HG03442 (cell line): ENCODE data around the gene MRPL36.

Experiments used
- ATAC-seq: cut with Tn5 transposase; IDR thresholded peaks from one replicate; pipeline ENCODE4 v1.9.1; 2021; ENCODE audit warnings: mild to moderate bottlenecking, moderate library complexity; ENCODE audit not compliant: unreplicated experiment

Gene MRPL36

GRCh38 chr5:1782385-1783215 lies 17.0 kb downstream of the MRPL36 start:
- ATAC-seq = peak; percentile 1

GRCh38 chr5:1781726-1782384 lies 17.8 kb downstream of the MRPL36 start:
- no peak for ATAC-seq

- ATAC-seq = no peak
These were observed 18.5 kb downstream of the MRPL36 start for GRCh38 chr5:1781107-1781506.

- no peak for ATAC-seq
These were observed 19.1 kb downstream of the MRPL36 start for GRCh38 chr5:1780614-1780930.

DNA sequence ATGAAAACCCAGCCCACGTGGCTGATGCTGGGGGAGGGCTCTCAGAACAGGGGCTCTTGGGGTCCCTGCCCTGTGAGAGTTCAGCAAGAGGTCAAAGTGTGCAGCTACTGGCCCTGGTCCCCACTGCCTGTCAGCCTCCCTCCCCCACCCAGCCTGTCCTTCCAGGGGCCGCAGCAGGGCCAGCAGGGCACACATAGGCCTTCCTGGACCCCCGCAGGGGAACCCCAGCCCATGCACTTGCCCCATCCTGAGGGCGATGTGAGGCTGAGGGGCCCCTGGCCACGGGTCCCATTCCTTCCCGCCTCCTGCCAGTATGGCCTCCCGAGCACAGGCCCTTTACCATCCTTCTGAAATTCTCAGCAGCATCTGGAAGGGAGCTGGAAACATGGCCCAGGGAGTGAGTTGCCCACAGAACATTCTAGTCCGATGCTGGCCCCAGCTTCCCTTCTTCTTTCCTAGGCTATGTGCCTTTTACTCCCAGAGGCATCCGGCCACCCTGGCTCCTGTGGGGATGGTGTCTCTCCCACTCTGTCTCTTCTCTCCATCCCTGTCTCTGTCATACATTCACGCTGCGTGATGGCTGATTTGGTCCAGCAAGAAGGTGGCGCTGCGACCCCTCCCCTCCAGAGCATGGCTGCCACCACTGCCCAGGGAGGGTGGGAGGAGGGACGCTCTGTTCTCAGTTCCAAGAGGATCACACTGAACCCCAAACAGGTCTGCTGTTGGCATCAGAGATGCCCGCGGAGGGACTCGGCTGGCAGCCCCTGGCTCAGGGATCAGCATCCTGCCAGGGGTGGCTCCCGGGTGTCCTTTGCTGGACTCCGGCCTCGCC lies 19.6 kb downstream of the MRPL36 start:
- no peak for ATAC-seq

DNA sequence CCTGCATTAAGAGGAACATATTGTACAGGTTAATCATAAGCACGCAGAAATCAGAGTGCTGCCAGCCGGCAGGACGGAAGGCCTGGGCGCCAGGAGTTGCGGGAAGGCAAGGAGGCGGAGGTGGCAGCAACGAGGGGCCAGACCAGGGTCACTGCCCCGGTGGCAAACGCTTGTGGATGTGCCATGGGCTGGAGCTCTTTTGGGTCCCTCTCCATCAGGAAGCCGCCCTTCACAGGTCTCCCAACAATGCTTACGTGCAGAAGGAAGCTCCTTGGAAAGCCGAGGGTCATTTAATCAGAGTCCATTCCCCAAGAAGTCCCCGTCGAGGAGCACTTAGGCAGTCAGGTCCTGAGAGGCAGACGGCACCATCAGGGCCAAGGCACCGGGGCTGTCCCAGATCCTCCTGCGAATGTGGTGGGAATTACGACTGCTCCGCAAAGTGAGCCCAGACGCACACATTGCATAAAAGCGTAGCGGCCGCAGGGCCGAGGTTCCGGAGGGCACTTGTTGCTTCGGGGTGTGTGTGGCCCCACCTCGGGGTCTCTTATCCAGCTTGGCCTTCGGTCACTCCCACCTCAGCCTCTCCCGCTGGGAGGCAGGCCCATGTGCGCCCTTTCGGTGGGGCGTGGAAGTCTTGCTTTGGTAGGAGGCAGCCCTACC lies 20.5 kb downstream of the MRPL36 start:
- no peak for ATAC-seq

GRCh38 chr5:1778138-1779020 lies 21.3 kb downstream of the MRPL36 start:
- ATAC-seq = no peak

GRCh38 chr5:1777281-1778137 lies 22.1 kb downstream of the MRPL36 start:
- no peak for ATAC-seq

GRCh38 chr5:1776831-1777230 lies 22.8 kb downstream of the MRPL36 start:
- no peak for ATAC-seq

DNA sequence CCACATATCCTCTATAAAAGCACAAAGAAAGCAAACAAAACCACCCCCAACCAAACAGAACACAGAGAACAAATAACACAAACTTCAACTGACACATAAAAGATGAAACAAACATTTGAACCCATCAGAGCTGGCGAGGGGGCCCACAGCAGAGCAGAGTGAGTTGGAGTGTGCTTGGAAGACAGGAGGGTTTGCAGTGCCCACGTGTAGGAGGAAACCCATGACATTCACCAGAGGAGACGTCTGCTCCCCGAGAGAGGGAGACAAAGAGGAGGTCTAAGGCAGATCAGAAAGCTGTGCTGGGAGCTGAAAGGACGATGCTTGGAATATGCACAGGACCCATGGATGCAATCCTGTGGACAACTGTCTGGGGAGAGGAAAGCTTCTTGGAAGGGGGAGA lies 27.0 kb downstream of the MRPL36 start:
- ATAC-seq = no peak

DNA sequence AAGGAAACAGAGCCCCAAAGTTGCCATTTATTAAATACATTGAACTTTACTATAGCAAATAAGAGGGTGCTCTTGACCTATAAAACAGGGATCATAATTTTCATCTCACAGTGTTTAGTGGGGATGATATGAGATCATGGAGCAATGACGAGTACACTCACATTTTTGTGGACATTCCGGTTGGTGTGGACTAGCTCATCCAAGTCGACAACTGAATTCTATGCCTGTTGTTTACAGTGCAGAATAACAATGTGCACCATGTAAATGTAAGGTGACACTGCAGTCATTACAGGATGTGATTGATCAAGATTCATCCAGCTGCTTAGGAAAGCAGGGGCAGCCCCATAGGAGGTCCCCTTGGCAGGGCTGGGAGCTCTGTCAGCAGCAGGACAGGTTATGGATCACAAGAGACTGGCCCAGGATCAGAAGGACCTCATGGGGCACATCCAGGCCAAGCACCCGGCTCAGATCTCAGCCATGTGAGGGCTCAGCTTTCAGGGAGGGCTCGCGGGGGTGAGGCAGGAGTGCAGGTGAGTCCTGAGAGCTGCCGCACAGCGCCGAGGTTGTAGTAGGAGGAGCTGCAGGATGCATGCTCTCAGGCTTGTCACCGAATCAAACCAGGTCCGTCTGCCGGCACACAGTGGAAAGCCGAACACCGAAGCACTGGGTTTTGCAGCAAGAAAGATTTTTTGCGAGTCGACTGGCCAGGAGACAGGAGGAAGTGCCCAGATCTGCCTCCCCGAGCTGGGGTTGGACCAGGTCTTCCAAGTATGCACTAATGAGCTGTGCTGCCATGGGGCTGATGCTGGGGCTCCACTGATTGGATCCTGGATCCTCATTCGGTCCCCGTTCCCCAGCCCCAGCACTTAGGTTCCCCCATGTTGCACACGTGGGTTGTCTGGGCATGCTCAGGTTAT lies 28.2 kb downstream of the MRPL36 start:
- ATAC-seq = no peak

DNA sequence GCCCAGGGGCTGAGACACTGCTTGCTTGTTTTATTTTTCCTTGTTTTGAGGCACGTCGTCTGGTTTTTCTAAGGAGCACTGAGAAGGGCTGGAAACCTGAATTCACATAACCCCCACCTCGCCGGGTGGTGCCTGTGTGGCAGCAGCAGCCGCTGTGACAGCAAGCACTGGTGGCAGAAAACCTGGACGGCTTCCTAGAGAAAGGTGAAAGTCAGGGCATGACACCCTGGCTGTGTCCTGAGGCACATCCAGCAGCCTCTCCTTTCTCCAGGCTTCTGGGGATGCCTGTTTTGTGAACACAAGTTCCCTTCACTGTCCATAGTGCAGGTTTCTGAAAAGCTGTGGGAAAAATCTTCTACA lies 29.2 kb downstream of the MRPL36 start:
- no peak for ATAC-seq

GRCh38 chr5:1769752-1770442 lies 29.7 kb downstream of the MRPL36 start:
- ATAC-seq = no peak

DNA sequence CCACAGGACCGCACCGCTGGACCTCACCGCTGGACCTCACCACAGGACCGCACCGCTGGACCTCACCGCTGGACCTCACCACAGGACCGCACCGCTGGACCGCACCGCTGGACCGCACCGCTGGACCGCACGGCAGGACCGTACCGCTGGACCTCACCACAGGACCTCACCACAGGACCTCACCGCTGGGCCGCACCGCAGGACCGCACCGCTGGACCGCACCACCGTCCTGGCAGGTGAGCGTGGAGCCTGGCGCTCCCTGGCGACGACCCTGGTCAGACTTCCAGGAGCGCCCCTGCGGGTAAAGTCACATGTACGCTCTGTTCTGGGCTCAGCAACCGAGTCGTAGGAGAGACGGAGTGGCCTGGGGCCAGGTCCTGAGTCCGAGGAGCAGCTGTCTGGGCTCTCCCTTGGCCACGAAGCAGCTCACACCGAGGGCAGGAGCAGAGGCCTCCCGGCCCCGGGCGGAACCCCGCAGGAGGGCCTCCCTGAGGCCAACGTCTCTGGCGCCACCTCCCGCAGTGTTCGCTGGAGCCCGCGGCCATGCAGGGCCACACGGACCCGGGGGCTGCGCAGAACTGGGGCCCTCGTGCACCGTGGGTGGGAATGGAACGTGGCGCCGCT lies 30.5 kb downstream of the MRPL36 start:
- no peak for ATAC-seq

GRCh38 chr5:1768283-1769000 lies 31.2 kb downstream of the MRPL36 start:
- ATAC-seq = no peak

GRCh38 chr5:1767524-1768282 lies 31.9 kb downstream of the MRPL36 start:
- no peak for ATAC-seq
